GM11168 (cell line): Measurements from ENCODE around the gene VAMP4.
"Not testable (repeated sequence)": the region's sequence is repeated elsewhere in the genome, so short reads cannot be mapped to it uniquely, and the experiment has no call there.

Source experiments
- in situ Hi-C: fragments of 300-500 bp; cut with MboI; formaldehyde crosslinking; loops from one replicate; pipeline ENCODE4 v1.12.0; 2022; ENCODE audit warnings: low sequenced_read_pairs; ENCODE audit not compliant: unreplicated experiment

The VAMP4 gene

GRCh38 chr1:171753685-171754352 lies 12.0 kb upstream of the VAMP4 start:
- in situ Hi-C loops, result no loop called here

- in situ Hi-C loops, result no loop called here
Measured at GRCh38 chr1:171753182-171753581, 11.3 kb upstream of the VAMP4 start.

- in situ Hi-C loops, result no loop called here
Measured at GRCh38 chr1:171751221-171751620, 9.4 kb upstream of the VAMP4 start.

DNA sequence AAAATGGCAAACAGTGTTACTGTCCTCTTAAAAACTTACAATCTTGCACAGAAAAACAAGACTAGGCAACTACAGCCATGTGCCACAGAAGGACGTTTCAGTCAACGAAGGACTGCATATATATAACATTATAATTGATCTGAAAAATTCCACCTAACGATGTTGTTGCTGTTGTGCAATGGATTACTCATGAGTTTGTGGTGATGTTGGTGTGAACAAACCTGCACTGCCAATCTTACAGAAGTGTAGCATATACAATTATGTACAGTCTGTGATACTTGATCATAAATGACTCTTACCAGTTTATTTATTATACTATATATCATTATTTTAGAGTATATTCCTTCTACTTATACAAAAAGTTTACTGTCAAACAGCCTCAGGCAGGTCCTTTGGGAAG lies 6.8 kb upstream of the VAMP4 start:
- in situ Hi-C loops, result no loop called here

DNA sequence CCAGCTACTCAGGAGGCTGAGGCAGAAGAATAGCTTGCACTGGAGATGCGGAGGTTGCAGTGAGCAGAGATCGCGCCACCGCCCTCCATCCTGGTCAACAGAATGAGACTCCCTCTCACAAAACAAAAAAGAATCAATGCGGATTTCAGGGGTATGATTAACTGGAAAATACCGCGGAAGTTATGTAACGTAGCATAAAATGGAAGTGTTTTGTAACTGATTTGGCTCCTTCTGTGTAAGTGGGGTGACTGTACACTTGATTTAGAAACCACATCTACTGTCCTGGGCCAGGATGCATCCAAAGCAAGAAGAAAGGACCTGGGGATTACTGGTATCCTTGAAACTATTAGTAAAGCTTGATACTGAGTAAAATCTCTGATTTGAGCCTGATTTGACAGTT lies 3.1 kb upstream of the VAMP4 start:
- in situ Hi-C loops, result no loop called here

- in situ Hi-C loops, result no loop called here
Measured at GRCh38 chr1:171743081-171743870, 1.4 kb upstream of the VAMP4 start.

GRCh38 chr1:171742577-171742922 lies 685 bp upstream of the VAMP4 start:
- in situ Hi-C loops, result no loop called here

- in situ Hi-C loops, result no loop called here
Measured at GRCh38 chr1:171740987-171741871, 636 bp downstream of the VAMP4 start.

GRCh38 chr1:171740356-171740863 lies 1.5 kb downstream of the VAMP4 start:
- in situ Hi-C loops, result no loop called here

GRCh38 chr1:171739656-171740055 lies 2.2 kb downstream of the VAMP4 start:
- in situ Hi-C loops, result no loop called here

DNA sequence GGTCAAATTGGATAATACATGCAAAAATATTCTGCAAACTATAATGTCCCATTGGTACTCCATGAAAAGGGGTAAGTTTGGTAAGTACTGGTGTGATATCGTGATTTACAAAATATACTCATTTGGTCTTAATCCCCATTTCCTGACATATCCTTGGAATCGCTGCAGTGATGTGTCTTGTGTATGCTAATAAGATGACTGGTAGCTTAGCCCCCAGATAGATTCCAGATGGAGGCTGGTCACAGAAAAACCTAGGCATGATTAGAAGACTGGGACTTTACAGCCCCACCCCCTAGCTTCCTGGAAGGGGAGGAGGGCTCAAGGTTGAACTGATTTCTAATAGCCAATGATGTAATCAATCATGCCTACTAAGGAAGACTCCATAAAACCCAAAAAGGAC lies 3.0 kb downstream of the VAMP4 start:
- in situ Hi-C loops, result no loop called here

- in situ Hi-C loops, result no loop called here
Measured at GRCh38 chr1:171736196-171736595, 5.7 kb downstream of the VAMP4 start.

DNA sequence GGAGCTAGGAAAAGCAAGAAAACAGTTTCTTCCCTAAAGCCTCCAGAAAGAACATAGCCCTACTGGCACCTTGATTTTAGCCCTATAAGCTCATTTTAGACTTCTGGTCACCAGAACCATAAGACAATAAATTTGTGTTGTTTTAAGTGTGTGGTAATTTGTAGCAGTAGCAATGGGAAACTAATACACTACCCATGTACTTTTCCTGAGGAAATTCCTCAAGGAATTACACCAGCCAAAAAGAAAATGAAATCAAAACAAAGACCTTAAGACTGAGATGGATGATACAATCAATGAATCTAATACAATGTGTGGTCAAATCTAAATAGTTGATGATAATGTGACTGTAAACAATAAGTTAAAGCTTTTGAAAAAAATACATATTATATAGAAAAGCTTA lies 11.8 kb downstream of the VAMP4 start:
- in situ Hi-C loops, result no loop called here

- in situ Hi-C loops, result no loop called here
Measured at GRCh38 chr1:171727778-171728177, 14.1 kb downstream of the VAMP4 start.

GRCh38 chr1:171723180-171723579 lies 18.7 kb downstream of the VAMP4 start:
- in situ Hi-C loops, result not testable (repeated sequence)

DNA sequence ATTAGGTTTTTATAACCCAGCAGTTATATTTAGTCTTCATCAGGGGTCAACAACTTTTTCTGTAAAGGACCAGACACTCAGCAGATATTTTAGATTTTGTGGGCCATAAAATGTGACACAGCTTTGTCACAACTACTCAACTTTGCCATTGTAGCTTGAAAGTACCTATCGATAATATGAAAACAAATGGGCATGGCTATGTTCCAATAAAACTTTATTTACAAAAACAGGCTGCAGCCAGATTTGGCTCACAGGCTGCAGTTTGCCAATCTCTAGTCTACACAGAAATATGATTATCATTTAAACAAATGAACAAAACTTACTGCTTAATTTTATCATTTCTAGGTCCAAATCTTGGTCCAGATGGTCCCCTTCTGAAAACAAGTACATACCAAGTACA lies 23.0 kb downstream of the VAMP4 start:
- in situ Hi-C loops, result no loop called here

DNA sequence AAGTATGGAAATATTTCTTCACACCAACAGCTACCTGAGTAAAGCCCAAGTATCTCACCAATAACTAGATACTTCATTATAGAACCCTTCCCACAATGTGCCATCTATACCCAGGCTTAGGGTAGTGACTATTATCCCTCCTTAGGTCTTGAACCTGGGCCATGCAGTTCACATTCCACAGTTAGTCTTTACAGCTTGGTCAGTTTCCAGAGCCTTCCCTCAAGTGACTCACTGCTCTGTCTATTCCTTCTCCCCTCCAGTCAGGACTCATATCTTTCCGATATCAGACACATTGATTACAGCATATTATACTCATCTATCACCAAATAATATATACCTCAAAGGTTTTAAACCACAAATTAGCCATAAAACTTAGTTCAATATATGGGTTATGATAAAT lies 23.6 kb downstream of the VAMP4 start:
- in situ Hi-C loops, result no loop called here

GRCh38 chr1:171717062-171717718 lies 24.7 kb downstream of the VAMP4 start:
- in situ Hi-C loops, result no loop called here

DNA sequence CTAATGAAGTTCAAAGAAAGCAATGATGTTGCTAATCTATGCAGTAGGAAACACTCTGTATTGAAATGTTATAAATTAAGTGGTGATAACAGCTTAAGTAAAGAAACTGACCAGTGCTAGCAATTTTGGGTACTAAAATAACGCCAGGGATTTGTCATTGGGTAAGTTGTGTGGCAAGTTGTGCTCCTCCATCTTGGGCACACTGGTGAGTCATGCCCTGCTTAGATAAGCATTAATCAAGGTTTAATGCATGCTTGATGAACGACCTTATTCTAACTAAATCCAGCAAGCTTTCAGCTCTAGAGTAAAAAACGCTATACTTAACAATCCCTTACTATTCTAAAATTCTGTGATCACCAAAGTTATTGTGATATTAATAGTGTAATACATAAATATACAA lies 25.2 kb downstream of the VAMP4 start:
- in situ Hi-C loops, result no loop called here

GRCh38 chr1:171715813-171716251 lies 26.0 kb downstream of the VAMP4 start:
- in situ Hi-C loops, result no loop called here
